Activated effector memory CD4-positive, alpha-beta T cell treated with anti-CD3 and anti-CD28 coated beads, Interleukin-2, amount 50 U/mL, for 16 hours (primary cell): ENCODE measurements around the gene MKLN1.

ENCODE experiments used
- DNase-seq: peaks from one replicate; pipeline ENCODE4 v3.0.0-alpha.2; 2020

Gene MKLN1

DNA sequence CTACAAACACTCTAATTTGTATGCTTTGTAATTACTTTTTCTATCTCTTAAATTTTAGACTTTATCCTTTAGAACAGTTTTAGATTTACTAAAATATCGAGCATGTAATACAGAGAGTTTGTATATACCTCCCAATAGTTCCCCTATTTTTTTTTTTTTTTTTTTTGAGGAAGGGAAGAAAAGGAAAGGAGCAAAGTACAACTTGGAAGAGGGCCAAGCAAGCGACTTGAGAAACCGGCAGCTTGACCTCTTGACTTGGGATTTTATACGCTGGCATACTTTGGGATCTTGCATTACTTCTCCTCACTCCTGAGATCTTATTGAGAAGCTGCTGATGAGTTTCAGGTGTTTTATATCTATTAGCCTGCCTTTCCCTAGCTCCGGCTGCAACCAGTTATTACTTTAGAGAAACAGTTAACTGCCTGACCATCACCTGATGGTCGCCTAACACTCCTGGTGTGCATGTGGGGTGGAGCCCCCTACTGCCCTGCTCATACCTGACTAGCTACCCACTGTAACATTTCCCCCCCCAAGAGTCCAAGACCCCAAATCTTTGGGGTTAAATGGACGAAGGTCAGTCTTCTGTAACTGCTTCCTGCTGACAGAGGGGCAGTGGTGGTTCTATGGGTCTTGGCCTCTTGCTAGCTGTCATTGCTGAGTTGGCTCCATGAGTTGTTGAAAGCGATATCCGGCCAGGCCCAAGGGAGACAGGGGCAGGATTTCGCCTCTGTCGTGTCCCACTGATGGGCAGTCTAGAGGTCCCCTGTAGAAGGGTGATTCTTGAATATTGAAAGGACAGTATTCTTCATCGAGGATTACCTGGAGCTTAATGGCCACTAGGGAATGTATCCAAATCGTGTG is 28.5 kb downstream of the MKLN1 start:
- DNase-seq, result no peak

DNA sequence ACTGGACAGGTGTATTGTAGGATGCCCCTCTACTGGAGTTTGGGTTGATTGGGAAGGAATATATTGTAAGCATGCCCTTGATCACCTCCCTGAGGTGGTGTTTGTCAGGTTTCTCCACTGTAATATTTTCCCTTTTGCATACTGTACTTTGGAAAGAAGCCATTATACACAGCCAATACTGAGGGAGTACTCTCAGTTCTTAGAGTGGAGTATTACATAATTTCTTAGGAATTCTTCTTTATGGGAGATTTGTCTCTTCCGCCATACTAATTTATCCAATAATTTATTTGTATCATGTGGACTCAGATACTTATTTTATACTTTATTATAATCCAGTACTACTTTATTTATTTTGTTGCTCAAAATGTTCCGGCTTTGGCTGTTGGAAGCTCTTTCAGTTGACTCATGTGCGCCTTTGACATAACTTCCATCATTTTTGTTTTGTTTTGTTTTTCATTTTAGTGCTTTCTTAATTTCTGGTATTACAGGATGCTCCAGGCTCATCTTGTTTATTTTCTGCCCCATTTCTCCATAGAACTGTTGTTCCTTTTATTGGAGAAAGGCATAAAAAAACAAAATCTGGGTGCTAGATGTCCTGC is 29.7 kb downstream of the MKLN1 start:
- no peak for DNase-seq

DNA sequence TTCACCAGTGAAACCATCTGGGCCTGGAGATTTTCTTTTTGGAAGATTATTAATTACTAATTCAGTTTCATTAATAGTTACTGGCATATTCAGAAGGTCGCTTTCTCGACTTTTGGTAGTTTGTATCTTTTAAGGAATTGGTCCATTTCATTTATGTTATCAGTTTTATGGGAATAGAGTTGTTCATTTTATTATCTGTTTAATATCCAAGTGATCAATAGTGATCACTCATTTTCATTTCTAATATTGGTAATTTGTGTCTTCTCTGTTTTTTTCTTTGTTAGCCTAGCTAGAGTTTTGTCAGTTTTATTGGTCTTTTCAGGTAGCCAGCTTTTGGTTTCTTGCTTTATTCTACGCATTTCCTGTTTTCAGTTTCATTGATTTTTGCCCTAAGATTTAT is 31.0 kb downstream of the MKLN1 start:
- DNase-seq, result no peak

DNA sequence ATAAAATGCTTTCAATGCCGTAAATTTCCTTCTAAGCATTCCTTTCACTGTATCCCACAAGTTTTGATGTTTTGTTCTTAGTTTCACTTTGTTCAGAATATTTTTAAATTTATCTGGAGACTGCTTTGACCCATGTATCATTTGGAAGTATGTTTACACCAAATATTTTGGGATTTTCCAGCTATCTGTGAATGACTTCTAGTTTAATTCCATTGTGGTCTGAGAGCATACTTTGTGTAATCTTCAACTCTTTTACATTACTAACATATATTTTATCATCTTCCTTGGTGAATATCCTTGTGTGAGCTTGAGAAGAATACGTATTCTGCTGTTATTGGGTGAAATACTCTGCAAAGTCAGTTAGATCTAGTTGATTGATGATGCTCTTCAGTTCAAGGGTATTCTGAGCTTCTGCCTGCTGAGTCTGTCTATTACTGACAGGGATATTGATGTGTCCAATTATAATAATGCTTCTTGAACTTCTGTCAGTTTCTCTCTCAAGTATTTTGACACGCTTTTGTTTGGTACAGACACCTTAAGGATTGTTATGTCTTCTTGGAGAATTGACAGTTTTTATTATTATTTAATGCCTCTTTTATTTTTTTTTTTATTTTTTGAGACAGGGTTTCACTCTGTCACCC is 31.6 kb downstream of the MKLN1 start:
- no peak for DNase-seq

DNA sequence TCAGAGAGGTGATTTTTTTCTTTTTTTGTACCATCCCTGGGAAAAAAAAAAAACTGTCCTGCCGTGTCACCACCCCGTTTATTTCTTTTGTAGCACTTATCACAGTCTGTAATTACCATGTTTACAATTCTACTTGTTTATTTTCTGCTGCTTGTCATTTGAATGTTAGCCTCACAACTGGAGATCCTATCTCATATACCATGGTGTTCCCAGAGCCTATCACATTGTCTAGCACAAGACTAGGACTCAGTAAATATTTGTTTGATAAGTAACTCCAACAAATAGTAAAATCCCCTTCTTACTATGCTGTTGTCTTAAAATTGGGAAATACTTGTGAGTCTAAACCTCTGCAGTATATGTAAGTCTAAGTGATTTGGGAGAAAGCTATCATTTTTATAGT is 36.0 kb downstream of the MKLN1 start:
- no peak for DNase-seq

DNA sequence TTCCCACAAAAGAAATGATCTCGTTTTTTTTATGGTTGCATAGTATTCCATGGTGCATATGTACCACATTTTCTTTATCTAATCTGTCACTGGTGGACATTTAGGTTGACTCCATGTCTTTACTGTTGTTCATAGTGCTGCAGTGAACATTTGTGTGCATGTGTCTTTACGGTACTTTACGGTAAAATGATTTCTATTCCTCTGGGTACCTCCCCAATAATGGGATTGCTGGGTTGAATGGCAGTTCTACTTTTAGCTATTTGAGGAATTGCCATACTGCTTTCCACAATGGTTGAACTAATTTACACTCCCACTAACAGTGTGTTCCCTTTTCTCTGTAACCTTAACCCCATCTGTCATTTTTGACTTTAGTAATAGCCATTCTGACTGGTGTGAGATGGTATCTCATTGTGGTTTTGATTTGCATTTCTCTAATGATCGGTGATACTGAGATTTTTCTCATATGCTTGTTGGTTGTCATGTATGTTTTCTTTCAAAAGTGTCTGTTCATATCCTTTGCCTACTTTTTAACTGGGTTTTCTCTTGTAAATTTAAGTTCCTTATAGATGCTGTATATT is 37.2 kb downstream of the MKLN1 start:
- DNase-seq, result no peak

DNA sequence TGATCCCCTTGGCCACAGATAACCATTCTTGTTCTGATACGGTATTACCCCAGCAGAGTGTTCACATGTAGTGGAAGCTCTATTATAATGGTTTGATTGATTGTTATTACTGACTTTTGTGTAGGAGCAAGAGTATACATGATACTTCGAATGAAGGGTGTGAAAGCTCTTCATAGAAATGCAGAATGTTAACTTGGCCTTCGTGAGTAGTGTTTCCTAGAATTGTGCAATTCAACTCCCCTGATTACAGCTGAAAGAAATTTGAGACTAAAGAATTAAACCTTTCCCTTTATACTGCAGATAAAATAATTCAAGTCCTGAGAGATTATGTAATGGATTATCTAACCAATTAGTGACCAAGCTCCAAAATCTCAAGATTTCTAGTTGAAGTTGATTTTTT is 38.2 kb downstream of the MKLN1 start:
- no peak for DNase-seq

DNA sequence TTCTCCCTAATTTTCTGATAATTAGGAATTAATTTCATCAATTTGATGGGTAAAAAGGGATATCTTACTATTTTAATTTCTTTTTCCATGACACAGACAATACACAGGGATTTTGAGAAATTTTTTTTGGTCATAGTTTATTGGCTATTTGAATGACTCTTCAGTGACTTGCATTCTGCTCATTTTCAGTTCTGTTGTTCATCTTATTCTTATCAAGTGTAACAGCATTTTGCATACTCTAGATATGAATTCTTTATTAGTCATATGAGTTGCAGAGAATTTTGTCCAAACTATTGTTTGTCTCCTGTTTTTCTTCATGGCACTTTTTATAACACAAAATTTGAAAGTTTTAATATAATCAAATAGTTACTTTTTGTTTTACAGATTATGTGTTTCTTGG is 41.7 kb downstream of the MKLN1 start:
- no peak for DNase-seq

DNA sequence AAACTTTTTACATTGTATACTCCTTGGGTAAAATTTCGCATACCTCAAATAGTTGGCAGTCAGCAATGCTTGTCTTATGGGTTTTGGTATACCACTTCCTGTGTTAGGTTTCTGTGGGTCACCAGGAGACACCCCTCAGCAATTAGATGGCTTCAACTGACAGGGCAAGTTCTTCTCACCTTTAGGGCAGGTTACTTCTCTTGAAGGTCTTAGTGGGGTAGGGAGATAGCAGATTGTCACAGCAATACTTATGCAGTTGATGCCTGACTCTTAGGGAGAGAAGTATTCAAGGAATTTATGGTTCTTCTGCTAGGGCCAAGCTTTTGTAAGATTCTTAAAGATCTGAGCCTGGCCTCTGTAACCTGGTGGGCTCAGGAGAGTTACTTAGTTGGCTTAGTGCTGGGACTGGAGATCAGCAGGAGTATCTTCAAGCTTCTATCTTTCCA is 42.9 kb downstream of the MKLN1 start:
- no peak for DNase-seq

DNA sequence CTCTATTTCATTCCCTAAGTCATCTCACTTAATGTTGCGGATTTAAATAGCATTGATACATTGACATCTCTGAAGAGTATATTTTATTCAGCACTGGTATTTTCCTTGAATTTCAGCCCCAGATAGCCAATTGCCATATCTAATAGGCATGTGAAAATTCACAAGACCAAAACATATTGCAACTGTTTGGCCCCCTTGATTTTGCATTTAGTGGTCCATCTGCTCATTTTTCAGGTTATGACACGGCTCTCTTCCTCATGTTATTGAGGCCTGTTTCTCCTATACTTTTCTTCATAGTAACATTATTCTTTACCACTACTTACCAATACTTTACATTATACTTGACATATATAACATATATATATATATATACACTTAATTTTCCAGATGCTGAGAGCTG is 43.7 kb downstream of the MKLN1 start:
- DNase-seq, result no peak

DNA sequence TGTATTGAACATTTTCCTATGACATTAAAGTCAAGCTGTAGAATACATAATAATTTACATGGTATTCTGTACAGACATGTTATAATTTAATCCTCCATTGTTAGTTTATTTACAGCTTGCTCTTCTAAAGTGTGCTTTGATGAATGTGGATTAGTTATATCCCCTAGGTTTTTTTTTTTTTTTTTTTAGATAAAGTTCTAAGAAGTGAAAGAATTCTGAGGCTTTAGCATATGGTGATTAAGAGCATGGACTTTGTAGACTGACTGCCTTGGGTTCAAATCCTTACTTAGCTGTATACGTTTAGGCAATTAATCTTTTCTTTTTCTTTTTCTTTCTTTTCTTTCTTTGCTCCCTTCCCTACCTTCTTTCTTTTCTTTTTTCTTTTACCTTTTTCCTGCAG is 44.9 kb downstream of the MKLN1 start:
- no peak for DNase-seq

DNA sequence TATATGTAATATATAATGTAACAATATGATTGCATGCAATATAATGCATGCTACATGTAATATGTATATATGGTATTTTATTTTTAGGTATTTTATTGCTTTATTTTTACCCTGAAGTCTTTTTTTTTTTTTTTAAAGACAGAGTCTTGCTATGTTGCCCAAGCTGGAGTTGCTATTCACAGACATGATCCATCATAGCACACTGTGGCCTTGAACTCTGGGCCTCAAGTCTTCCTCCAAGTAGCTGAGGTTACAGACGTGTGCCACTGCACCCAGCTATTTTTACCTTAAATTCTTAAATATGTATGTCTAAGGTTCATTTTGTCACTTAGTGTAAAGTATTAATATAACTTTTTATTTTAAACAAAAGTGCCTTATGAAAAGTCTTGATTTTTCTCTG is 47.1 kb downstream of the MKLN1 start:
- DNase-seq, result no peak

DNA sequence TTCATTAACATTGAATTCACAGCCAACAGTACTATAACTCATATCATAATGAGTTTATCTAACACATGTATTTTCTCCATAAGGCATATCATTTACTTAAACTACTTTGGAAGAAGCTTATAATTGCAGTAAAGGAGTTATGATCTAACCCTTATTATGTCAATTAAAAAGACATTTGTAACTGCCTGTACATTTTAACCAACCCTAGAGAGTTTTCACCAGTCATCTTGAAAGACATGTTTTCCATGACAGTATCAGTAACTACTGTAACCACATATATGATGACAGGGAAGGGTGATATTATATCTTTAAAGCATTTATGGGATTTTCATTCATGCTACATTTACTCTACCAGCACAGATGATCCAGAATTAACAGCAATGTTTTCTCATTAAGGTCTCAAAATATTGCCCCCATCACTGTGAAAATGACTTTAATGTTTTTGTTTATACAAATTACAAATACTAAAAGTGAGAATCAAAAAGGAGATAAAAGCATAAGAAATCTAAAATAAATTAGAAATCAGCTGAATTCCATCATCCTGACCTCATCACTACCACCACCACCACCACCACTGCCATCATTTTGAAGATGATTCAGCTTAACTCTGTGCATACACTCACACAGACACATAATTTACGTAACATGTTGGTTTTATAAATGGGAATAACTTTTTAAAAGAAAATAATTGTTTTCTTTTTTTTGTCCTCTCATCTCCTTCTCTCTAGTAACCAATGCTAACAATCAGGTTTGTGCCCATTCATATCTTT is 53.6 kb downstream of the MKLN1 start:
- DNase-seq, result no peak

DNA sequence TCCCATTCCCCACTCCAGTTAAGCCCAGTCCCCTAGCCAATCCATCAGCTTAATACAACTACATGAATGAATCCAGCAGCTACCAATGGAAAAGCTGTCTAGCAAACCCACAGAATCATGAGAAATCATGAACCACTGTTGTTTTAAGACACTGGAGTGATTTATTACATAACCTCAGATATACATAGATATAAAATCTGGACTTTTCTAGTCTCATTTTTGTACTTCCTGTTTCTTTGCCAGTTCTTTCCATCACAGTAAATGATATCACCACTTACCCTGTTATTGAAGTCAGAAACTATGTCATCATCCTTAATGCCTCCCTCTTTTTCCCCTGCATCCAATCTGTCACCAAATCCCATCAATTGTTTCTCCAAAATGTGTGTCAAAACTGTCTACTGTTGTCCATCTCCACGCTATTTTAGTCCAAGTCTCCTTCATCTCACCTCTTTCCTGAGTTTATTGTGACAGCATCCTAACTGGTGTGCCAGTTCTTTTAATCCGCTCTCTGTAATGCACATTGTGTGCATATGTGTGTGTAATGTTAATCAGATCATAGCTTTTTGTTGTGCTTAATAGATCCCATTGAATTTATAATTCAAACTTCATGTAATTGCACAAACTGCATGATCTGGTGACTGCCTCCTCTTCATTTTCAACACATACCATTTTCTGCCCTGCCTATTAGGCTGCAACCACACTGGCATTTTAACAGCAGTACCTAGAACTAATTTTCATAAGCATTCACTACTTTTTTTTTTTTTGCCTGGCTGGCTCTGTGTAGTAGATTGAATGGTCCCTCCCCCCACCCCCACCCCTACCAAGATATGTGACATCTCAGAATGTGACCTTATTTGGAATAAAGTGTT is 56.0 kb downstream of the MKLN1 start:
- DNase-seq, result no peak

DNA sequence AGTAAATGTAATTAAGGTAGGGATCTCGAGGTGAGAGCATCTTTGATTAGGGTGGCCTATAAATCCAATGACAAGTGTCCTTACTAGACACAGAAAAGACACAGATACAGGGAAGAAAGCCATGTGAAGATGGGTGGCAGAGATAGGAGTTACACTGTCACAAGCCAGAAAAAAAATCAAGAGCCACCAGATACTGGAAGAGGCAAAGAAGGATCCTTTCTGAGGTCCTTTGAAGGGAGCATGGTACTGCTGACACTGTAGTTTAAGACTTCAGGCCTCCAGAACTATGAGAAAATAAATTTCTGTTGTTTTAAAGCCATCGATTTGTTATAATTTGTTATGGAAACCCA is 56.6 kb downstream of the MKLN1 start:
- DNase-seq, result no peak

DNA sequence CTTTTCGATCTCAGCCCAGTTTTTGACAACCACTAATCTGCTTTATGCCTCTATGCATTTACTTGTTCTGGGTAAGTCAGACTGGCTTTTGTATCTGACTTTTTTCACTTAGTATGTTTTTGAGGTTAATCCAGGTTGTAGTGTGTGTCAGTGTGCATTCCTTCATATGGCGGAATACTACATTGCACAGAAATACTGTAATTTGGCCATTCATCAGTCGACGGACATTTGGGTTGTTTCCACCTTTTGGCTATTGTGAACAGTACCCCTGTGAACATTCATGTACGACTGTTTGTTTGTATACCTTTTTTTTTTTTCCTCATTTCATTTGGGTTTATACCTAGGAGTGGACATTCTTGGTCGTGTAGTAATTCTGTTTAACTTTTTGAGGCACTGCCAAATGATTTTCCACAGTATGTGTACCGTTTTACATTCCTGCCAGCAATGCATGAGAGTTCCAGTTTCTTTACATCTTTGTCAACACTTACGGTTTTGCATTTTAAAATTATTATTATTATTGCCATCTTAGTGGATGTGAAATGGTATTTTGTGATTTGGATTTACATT is 57.4 kb downstream of the MKLN1 start:
- DNase-seq, result no peak

DNA sequence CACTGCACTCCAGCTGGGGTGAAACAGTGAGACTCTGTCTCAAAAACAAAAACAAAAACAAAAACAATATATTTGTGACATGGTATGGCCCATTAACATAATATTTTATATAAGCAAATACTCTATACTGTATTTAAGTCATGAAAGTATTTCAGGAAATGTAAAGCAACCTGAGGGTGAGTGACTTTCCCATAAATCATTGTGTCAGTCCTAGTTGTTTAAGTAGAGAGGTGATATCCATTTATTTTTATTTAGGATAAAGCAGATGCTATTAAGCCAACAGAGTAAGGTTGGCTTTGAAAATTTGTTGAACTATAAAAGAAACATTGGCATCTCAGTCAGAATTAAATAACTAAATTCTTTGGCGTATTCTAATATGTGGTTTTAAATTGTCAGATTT is 60.5 kb downstream of the MKLN1 start:
- no peak for DNase-seq

DNA sequence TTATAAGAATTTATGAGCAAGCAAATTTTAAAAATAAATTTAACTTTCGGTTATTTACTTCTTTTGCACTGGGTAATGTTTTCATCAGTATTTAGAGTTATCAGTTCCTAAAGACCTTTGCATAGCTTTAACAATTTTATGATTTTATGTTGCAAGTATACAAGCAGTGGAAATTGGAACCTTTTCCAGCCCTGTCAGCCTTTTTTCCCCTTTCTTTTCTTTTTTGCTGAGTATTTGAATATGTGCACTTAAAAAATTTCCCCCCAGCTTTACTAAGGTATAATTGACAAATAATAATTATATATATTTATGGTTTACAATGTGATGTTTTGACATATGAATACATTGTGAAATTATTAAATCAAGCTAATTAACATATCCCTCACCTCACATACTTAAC is 62.6 kb downstream of the MKLN1 start:
- DNase-seq, result no peak

DNA sequence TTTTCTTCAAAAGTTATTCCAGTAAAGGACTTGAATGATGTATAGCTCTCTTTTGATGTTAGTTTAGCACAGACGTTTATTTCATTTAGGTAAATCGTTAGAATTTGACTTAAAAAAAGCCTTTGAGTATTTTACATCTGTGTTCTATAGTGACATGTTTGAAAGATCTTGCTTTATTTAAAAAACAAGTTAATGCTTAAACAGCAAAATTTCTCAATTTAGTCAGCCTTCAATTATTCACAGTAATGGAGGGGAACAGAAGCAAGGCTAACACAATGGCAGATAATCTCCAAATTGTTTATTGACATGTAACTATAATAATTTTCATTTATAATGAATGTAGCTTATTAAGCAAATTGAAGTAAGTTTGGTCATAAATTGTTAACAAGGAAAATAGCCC is 63.5 kb downstream of the MKLN1 start:
- no peak for DNase-seq

DNA sequence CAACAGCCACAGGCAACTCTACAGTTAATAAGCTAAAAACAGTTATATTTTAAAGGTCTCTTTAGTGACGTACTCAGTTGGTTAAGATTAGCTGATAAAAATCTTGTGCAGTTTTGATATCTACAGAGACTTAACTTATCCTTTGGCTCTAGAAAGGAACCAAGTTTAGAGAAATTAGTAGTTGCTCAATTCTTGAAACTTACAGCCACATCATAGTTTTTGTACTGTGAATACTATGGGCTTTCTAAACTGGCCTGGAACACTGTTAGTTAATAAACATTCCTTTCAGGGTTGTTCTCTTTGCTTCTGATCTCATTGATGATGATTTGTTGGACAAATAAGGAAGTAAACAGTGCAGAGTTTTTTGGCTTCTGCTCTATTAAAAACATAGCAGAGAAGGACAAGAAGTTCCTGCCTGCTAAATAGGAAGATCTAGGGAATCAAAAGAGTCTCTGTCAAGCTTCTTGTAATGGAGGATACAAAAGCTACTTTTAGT is 73.1 kb downstream of the MKLN1 start:
- DNase-seq, result no peak

DNA sequence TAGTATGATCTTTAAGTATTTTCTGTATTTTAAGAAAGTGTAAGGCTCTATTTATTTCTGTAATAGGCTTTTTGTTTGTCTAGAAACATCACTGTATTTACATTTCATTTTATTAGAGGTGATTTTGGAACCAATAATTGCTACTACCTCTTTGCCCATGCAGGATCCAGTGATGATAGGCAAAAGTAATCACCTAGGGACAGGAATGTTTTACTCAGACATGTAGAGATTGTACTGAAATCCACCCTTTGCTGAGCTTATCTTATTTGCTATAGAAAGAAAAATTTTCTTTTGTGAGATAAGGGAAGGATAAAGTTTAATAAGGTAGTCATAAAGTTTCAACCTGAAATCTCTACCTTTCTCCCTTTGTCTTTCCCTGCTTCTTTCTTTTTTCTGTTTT is 73.5 kb downstream of the MKLN1 start:
- no peak for DNase-seq

DNA sequence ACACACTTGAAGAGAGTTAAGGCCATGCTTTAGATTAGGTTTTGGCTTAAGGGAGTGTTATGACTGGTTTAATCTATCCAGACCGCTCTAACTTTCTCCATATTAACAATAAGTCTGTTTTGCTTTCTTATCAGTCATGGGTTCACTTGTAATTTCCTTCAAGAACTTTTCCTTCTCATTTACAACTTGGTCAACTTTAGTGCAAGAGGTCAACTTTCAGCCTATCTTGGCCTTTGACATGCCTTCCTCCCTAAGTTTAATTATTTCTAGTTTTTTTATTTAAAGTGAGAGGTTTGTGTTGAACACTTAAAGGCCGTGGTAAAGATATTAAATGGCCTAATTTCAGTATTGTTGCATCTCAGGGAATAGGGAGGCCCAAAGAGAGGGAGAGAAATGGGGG is 75.6 kb downstream of the MKLN1 start:
- no peak for DNase-seq
